ENCODE measurements around the gene HCFC2.

The HCFC2 gene

DNA sequence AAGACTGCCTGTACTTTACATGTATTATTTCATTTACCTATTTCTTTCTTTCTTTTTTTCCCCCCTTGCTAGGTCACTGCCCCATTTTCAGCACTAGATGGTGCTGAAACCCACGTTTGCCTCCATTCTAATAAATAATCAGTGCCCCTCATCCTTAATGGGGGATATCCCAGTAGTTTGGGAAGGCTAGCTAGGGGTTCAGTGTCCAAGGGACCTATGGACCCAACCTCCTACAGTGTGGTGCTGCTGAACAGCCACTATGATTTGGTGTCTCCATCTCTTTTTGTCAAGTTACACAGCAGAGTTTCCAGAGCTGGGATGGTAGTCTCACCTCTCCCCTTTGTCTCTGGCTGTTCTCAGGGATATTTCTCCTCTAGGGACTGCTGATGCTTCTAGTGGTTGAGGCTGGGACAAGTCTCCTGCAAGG lies 6.5 kb upstream of the HCFC2 start:
- peak; percentile 75 for TF ChIP-seq RAD21 (IDR thresholded peaks at IDR 0.05; ENCODE audit: low read depth)
- no peak for TF ChIP-seq TAF1 (IDR thresholded peaks at IDR 0.05; ENCODE audit: low read depth)
- TF ChIP-seq TEAD4 (IDR thresholded peaks at IDR 0.05) = no peak
- TF ChIP-seq EGR1 (IDR thresholded peaks at IDR 0.05) = no peak

DNA sequence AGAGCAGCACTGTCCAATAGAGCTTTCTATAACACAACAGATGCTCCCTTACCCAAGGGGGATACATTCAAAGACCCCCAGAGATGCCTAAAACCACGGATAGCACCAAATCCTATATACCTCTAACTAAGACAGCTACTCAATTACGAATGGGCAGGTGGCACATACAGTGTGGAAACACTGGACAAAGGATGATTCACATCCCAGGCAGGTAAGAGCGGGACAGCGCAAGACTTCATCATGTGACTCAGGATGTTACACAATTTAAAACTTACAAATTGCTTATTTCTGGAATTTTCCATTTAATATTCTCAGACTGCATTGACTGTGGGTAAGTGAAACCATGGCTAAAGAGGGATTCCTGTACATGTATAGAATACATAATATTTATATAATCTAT lies 5.5 kb upstream of the HCFC2 start:
- TF ChIP-seq EP300 (IDR thresholded peaks at IDR 0.05; ENCODE audit: borderline replicate concordance) = no peak
- no peak for TF ChIP-seq ZBTB7A (IDR thresholded peaks at IDR 0.05; ENCODE audit: low read depth)
- no peak for TF ChIP-seq RAD21 (IDR thresholded peaks at IDR 0.05; ENCODE audit: low read depth)
- TF ChIP-seq, protein P1, sequence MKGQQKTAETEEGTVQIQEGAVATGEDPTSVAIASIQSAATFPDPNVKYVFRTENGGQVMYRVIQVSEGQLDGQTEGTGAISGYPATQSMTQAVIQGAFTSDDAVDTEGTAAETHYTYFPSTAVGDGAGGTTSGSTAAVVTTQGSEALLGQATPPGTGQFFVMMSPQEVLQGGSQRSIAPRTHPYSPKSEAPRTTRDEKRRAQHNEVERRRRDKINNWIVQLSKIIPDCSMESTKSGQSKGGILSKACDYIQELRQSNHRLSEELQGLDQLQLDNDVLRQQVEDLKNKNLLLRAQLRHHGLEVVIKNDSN (IDR thresholded peaks at IDR 0.05) = no peak
- TF ChIP-seq YY1 (IDR thresholded peaks at IDR 0.05; ENCODE audit: low read depth) = no peak
- TF ChIP-seq CEBPB (IDR thresholded peaks at IDR 0.05) = no peak
- TF ChIP-seq CREB1 (IDR thresholded peaks at IDR 0.05; ENCODE audit: low read depth) = no peak
- no peak for TF ChIP-seq TAF1 (IDR thresholded peaks at IDR 0.05; ENCODE audit: low read depth)
- no peak for TF ChIP-seq EGR1 (IDR thresholded peaks at IDR 0.05)
- no peak for TF ChIP-seq MAX (IDR thresholded peaks at IDR 0.05)

DNA sequence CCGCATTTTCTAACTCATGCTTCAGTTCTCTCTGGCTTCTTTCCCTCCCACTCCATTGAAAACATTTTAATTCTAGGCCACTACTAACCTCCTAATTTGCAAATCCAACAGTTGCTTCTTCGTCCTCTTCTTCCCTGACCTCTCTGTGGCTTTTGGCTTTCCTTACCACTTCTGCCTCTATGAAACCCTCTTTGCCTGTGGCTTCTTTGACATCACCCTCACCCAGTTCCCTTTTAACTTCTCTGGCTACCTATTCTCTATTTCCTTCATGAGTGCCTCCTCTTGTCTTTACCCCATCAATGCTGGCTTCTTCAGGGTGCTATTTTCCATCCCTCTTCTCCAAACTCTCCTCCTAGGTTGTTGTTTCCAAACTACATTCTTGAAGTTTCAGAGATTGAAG lies 4.4 kb upstream of the HCFC2 start:
- TF ChIP-seq YY1 (IDR thresholded peaks at IDR 0.05; ENCODE audit: low read depth) (no peak), FOXM1 (IDR thresholded peaks at IDR 0.05; ENCODE audit: borderline replicate concordance, low read depth) (no peak), NFIC (IDR thresholded peaks at IDR 0.05) (no peak), TCF12 (IDR thresholded peaks at IDR 0.05; ENCODE audit: low read depth) (no peak), ZBTB7A (IDR thresholded peaks at IDR 0.05; ENCODE audit: low read depth) (no peak), TAF1 (IDR thresholded peaks at IDR 0.05; ENCODE audit: low read depth) (no peak), REST (IDR thresholded peaks at IDR 0.05; ENCODE audit: low read depth) (no peak), MAX (IDR thresholded peaks at IDR 0.05) (no peak), EGR1 (IDR thresholded peaks at IDR 0.05) (no peak), CREB1 (IDR thresholded peaks at IDR 0.05; ENCODE audit: low read depth) (no peak), TEAD4 (IDR thresholded peaks at IDR 0.05) (no peak), RAD21 (IDR thresholded peaks at IDR 0.05; ENCODE audit: low read depth) (no peak), CEBPB (IDR thresholded peaks at IDR 0.05) (no peak), EP300 (IDR thresholded peaks at IDR 0.05; ENCODE audit: borderline replicate concordance) (no peak)
- TF ChIP-seq, protein P1 (IDR thresholded peaks at IDR 0.05) = no peak

- TF ChIP-seq, protein P1 (IDR thresholded peaks at IDR 0.05) = peak; percentile 37; the same call in 1 of the 2 replicates
- no peak for TF ChIP-seq YY1 (IDR thresholded peaks at IDR 0.05; ENCODE audit: low read depth)
Measured at GRCh38 chr12:104060791-104061190, 3.5 kb upstream of the HCFC2 start.

GRCh38 chr12:104063712-104064030 lies 660 bp upstream of the HCFC2 start:
- TF ChIP-seq TAF1 (IDR thresholded peaks at IDR 0.05; ENCODE audit: low read depth) (no peak), NFIC (IDR thresholded peaks at IDR 0.05) (no peak)

DNA sequence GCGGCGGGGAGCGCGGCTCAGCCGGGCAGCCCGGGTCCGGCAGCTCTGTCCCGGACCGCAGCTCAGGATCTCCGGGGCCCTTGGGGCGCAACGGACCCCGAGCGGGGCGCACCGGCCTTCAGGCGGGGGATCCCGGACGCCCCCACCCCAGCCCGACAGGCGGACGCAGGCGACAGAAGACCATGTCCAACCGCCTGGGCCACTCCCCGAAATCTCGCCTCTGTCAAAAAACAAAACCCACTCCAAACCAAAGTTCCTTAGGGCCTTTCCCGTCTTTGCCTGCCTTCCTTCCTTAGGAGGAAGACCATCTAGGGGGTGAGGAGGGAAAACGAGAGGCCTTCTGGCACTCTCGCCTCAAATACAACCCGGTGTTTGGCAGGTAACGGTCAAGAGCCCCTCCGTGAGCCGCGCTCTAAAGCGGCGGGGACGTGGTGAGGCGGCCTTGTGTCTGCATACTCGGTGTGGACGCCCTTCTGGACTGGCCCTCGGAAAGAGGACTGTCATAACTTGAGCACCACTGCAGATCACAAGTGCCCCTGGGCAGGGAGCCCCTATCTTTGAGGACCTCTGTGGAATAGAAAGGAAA lies 604 bp downstream of the HCFC2 start:
- TF ChIP-seq EGR1 (IDR thresholded peaks at IDR 0.05) (no peak), CREB1 (IDR thresholded peaks at IDR 0.05; ENCODE audit: low read depth) (no peak), ZBTB7A (IDR thresholded peaks at IDR 0.05; ENCODE audit: low read depth) (no peak), NFIC (IDR thresholded peaks at IDR 0.05) (no peak), YY1 (IDR thresholded peaks at IDR 0.05; ENCODE audit: low read depth) (no peak), TCF12 (IDR thresholded peaks at IDR 0.05; ENCODE audit: low read depth) (no peak), TEAD4 (IDR thresholded peaks at IDR 0.05) (no peak), EP300 (IDR thresholded peaks at IDR 0.05; ENCODE audit: borderline replicate concordance) (no peak)

DNA sequence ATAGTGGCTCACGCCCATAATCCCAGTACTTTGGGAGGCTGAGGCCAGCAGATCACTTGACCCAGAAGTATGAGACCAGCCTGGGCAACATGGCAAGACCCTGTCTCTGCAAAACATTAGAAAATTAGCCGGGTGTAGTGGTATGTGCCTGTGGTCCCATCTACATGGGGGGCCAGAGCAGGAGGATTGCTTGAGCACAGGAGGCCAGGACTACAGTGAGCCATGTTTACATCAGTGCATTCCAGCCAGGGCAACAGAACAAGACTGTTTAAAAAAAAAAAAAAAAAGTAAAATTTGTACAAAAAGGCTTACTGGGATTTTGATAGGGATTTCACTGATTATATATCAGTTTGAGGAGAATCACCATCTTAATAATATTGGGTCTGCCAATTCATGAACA lies 7.8 kb downstream of the HCFC2 start:
- TF ChIP-seq REST (IDR thresholded peaks at IDR 0.05; ENCODE audit: low read depth) = no peak
- TF ChIP-seq RAD21 (IDR thresholded peaks at IDR 0.05; ENCODE audit: low read depth) = no peak
- no peak for TF ChIP-seq EGR1 (IDR thresholded peaks at IDR 0.05)
- no peak for TF ChIP-seq CREB1 (IDR thresholded peaks at IDR 0.05; ENCODE audit: low read depth)
- TF ChIP-seq FOXM1 (IDR thresholded peaks at IDR 0.05; ENCODE audit: borderline replicate concordance, low read depth) = no peak
